ENCODE measurements around the gene PER3.

PER3 gene

DNA sequence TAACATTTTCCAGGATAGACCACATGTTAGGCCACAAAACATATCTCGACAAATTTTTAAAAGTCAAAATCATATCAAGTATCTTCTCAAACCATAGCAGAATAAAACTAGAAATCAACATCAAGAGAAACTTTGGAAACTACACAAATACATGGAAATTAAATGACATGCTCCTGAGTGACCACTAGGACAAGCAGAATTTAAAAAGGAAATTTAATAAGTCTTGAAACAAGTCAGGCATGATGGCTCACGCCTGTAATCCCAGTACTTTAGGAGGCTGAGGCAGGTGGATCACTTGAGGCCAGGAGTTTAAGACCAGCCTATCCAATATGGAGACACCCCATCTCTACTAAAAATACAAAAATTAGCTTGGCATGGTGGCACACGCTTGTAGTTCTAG, 95.1 kb downstream of the PER3 start:
- no peak for DNase-seq

DNA sequence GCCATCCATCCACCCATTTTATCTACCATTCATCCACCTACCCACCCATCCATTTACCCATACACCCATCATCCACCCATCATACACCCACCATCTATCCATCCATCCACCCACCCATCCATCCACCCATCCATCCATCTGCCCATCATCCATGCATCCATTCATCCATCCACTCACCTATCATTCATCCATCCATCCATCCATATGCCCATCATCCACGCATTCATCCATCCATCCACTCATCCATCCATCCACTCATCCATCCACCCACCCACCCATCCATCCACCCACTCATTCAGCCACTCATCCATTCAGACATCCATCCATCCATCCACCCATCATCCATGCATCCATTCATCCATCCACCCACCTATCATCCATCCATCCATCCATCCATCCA, 100.7 kb downstream of the PER3 start:
- no peak for DNase-seq

DNA sequence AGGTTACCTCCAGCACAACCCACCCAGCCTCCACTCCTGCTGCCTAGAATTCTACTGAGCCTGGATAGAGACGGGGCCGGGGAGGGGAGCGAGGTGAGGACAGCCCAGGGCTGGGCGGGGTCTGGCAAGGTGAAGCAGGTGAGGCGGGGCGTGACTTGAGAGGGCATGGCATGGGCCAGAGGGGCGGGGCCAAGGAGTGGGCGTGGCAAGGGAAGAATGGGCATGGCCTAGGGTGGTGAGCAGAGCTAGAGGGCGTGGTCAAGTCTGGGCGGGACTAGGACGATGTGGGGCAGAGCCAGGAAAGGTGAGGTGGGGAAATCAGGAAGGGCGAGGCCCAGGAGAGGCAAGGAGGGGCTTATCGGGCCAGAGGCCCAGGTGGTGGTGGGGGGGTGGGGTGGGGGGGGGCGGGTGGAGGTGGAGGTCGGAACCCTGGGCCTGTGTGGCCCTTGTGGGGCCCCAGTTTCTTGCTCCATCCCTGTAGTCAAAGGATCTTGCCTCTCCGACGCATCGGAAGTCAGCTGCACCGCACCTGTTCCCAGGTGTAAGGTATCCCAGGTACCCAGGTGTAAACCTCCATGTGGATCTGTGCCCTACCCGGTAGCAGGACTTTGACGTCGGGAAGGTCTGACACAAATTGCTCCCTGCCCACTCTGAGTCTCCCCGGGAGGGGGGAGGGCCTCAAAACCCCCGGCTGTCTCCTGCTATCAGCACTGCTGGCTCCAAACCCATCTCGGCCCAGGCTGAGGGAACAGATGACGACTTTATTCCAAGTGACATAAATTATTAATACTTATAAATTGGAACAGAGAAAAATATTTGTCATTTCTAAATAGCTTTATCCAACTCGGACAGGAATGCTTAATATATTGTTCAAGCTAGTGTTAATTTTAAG, 101.7 kb downstream of the PER3 start:
- peak; percentile 61 for DNase-seq

DNA sequence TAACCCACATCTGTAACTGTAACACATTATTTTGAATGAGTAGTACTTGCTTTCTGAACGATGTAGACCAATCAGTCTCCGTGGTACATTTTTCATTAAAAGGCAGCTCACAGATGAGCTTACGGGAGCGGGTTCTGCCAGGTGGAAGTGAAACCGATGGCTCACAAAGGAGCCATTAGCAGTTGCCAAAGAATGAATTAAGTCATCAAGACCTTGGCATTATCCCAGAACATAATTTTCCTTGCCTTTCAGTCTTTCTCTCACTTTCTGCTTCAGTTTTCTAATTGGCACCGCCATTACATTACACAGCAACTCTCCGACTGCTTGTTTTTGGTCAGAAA, 102.3 kb downstream of the PER3 start:
- no peak for DNase-seq

DNA sequence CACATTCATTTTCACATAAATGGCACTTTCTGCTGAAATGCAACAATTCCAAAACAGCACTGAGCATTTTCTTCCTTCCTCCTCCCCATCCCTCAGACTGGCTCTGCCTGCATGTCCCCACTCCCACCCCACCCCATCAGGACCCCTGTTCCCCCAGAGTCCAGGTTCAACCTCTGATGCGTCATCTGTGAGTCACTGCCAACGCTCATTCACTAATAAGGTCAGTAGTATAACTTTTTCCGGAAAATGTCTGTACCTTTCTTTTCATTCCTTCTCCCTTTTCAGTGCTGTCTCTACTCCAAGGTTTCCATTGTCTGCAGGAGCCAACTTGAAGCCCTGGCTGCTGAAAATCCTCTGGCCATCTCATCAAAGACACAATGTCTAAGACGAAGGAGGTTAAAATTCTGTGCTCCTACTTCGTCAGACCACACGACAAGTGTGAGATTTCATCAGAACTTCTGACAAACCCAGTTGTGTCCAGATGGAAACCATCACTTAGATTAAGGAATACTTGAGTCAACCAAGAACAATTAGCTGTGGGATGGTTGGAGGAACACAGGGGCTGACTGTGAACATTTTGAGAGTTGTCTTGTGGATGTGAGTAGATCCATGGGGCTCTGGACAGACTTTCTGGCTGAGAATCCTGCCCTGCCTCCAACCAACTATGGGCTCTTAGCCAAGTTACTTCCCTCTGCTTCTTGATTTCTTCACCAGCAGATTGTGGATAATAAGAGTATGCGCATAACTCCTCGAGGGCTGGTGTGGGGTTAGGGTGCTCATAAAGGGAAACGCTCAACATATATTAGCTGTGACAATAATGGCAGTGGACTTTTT, 104.4 kb downstream of the PER3 start:
- no peak for DNase-seq

DNA sequence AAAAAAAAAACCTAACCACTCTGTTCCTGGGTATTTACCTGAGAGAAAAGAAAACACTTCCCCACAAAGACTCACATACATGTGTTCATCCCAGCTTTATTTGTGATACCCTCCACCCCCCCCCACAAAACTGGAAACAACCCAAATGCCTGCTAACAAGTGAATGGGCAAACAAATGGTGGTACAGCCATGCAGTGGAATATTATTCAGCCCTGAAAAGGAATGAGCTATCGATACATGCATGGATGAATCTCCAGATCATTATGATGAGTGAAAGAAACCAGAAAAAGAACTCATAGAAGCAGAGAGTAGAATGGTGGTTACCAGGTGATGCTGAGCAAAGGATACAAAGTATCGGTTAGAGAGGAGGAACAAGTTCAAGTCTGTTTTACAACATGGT, 106.8 kb downstream of the PER3 start:
- DNase-seq, result no peak

DNA sequence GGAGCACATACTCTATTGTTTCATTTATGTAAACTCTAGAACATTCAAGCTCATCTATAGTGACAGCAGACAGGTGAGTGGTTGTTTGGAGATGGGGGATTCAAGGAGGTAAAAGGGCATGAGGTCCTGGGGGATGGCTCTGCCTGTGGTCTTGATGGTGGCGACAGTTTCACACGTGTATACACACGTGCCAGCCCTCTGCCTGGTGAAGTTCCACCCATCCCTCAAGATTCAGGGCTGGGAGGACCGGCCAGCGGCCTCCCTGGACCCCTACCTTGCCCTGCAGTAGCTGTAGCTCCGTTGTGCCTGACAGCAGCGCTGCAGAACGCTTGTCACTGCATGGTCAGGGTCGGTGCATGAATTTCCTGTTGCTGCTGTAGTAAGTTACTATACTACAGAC, 107.7 kb downstream of the PER3 start:
- no peak for DNase-seq

DNA sequence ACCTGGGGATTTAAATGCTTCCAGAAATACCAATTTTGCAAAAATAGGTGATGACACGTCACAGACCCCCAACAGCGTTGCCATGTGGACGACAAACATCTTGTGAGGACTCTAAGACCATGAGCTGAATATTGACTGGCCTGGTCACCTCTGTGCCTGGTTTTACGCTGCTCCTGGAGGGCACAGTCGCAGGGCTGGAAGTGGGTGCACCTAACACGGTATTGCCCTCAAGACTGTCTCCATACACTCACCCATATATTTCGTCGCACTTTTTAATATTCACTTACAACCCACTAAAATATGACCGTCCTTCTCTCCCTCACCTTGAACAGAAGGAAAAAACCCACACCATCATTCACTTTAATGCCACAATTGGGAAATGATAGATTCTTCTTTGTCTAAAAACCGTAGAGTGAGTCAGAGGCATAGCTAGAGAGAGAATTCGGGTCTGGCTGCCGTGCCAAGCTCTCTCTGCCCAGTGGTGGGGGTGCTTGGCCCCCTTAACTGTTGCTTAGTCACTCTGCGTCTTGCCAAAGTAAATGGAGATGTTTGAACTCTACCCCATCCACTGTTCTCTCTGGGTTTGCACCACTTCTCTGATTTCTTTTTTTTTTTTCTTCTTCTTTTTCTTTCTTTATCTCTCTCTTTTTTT, 109.6 kb downstream of the PER3 start:
- no peak for DNase-seq

All from DMS53 (cell line).